Left colon (tissue), 2 donors: ENCODE results near the gene NRIP3. TPM values are rescaled to one million over a fixed set of nuclear protein-coding genes. Genes with fewer than 3 reads are reported as not detected.
"Not testable (repeated sequence)": the region's sequence is repeated elsewhere in the genome, so short reads cannot be mapped to it uniquely, and the experiment has no call there.

Source experiments
- ATAC-seq: fragments of 200-7000 bp; cut with Tn5 transposase; one replicate; pipeline ENCODE4 v1.9.1; 2020; ENCODE audit warnings: mild to moderate bottlenecking, moderate library complexity
- DNase-seq, 2 donors: peaks; one replicate each; pipeline ENCODE4 v3.0.0-alpha.2; 2020
- intact Hi-C, 2 donors: fragments of 100-400 bp; cut with DNase I in 1 of 2; cut with micrococcal nuclease in 1 of 2; formaldehyde crosslinking; loops; one replicate each; pipeline versions ENCODE4 v1.11.2 to v1.14.0; 2022; cut with DNase I, micrococcal nuclease
- total RNA-seq, 2 donors: library from RNA; stranded (reverse); fragmentation: NEBNext Ultra II Directional; extraction: Animal tissue kit (Norgen Biotek cat#: 25700); gene quantifications; one replicate each; pipeline ENCODE4 v1.2.1, GENCODE V29; 2021
- donor health status: DM: no; HTN: no; CAD: no.
- donor health status: DM: yes; HTN: yes; CAD: no.

The NRIP3 gene
- total RNA-seq, 2 donors from 2014 or later, result 0.27 to 0.75 TPM

GRCh38 chr11:8941341-8942103, 62.3 kb downstream of the NRIP3 start:
- ATAC-seq (no peak), DNase-seq (no peak)
- intact Hi-C loops, result no loop called here

- ATAC-seq (no peak), DNase-seq (no peak)
- intact Hi-C loops, result no loop called here
Observed at GRCh38 chr11:8937659-8938058, 66.1 kb downstream of the NRIP3 start.

GRCh38 chr11:8937159-8937558, 66.6 kb downstream of the NRIP3 start:
- intact Hi-C loops, result no loop called here
- no peak for ATAC-seq
- DNase-seq, result no peak

DNA sequence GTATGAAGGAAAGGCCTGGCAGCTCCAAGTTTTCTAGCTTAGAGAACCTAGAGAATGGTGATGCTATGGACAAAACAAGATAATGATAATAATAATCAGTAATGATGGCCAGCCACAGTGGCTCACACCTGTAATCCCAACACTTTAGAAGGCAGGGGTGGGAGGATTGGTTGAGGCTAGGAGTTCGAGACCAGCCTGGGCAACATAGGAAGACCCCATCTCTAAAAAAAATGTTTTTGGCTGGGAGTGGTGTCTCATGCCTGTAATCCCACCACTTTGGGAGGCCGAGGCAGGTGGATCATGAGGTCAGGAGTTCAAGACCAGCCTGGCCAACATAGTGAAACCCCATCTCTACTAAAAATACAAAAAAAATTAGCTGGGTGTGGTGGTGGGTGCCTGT, 68.0 kb downstream of the NRIP3 start:
- intact Hi-C loops, DNase-seq, ATAC-seq: not testable (repeated sequence)

DNA sequence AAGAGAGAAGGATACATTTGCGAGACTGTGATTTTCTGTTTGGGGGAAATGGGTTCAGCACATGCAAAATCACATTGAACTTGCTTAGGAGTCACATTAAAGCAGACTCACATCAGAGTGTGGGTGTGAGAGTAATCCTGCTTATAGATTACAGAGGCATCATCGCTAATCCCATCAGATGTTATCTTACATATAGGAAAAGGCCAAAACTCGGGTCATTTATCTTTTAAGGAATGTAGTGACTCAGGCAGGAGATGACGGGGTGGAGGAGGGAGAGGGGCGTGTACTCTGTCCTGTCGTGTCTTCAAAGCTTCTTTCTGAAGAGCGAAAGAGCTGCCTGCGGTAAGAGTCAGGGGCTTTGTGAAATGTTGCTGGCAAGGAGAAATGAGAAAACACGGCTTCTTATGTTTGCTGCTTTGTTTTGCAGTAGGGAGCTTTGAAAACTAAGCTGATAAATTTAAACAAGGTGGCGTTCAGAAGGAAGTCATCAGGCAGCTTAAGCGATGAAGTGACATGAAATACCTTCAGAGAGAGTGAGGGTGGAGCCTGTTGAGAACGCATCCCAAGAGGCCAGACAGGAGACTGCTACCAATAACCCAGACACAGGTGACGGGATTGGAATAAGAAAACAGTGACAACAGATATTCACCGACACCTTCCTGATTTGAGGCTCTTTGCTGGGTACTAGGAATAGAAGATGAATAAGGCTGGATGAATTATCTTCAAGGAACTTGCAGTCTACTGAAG, 68.9 kb downstream of the NRIP3 start:
- intact Hi-C loops, result no loop called here
- no peak for DNase-seq
- ATAC-seq, result no peak

GRCh38 chr11:8933931-8934330, 69.9 kb downstream of the NRIP3 start:
- ATAC-seq (no peak), DNase-seq (no peak)
- intact Hi-C loops, result no loop called here

DNA sequence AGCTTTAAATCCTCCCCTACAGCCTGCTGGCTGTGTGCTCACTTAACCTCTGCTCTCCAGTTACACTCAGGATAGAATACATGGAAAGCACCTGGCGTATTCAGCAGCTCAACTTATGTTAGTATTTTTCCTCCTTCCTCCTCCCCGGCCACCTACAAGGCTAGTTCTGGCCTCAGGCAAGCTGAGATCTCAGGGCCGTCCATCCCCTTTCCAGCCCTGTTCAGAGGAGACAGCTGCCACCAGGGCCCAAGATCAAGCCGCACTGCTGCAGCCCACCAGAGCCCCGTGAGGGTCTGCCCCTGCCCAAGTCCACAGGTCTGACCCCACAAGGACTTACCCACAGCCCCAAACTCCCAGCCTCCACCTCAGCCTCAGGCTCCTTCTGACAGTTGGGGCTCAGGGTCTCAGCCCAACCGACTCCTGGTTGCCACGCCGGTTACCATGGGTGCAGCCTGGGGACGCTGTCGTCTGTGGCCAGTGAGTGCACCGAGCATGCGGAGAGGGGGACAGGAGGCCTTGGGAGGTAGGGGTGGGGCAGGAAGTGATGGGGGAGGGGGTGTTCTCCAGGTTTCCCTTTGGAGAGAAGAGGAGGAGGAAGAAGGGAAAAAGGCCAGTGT, 71.1 kb downstream of the NRIP3 start, which contains the start of gene C11orf16:
C11orf16 (minus strand) TSS at position 384 of the 617 bp plus-strand sequence. CDS start 639 bp downstream, outside the sequence.
- ATAC-seq, result no peak
- no peak for DNase-seq
- intact Hi-C loops, result no loop called here

Other genes starting within 250 kb of the NRIP3 start
- 10 to 100 TPM; 12.9 to 15.6 TPM for gene AKIP1, start 92.8 kb downstream of the NRIP3 start, total RNA-seq
- not detected for gene C11orf16, start 71.1 kb downstream of the NRIP3 start, total RNA-seq
- gene ASCL3, start 61.0 kb downstream of the NRIP3 start, total RNA-seq, result not detected
- gene TMEM9B, start 39.6 kb downstream of the NRIP3 start, total RNA-seq, result 10 to 100 TPM; 90.2 to 90.8 TPM
- 1 to 10 TPM; 8.3 TPM for gene SCUBE2, start 87.6 kb upstream of the NRIP3 start, total RNA-seq